DND-41 (cell line): ENCODE results near the gene MCAT.

Experiments
- ATAC-seq: fragments of 200-7000 bp; cut with Tn5 transposase; 3 replicates; pipeline ENCODE4 v1.9.1; 2021; ENCODE audit warnings: low read depth; ENCODE audit not compliant: insufficient read depth
- DNase-seq: peaks from one replicate; pipeline ENCODE4 v3.0.0-alpha.2; 2020
- H2AFZ ChIP-seq: 2 replicates; pipeline ENCODE4 v1.6.0; 2012; ENCODE audit warnings: low read depth, low read length
- H3K27ac ChIP-seq: 2 replicates; pipeline ENCODE4 v1.5.1; 2012; ENCODE audit warnings: low read length, inconsistent platforms
- H3K27me3 ChIP-seq: fragments of 200-600 bp; sonication (generic); 2 replicates; pipeline ENCODE4 v1.6.0; 2012; ENCODE audit warnings: low read length, mild to moderate bottlenecking, inconsistent platforms; ENCODE audit not compliant: insufficient read depth, poor library complexity
- H3K36me3 ChIP-seq: 2 replicates; pipeline ENCODE4 v1.5.1; 2012; ENCODE audit warnings: low read length, inconsistent platforms; ENCODE audit not compliant: insufficient read depth
- H3K4me1 ChIP-seq: 2 replicates; pipeline ENCODE4 v1.5.1; 2012; ENCODE audit warnings: mild to moderate bottlenecking, low read length; ENCODE audit not compliant: insufficient read depth
- H3K4me2 ChIP-seq: 2 replicates; pipeline ENCODE4 v1.6.0; 2012; ENCODE audit warnings: mild to moderate bottlenecking, moderate library complexity, low read length, inconsistent platforms; ENCODE audit not compliant: insufficient read depth
- H3K4me3 ChIP-seq, 2 experiments: fragments of 200-600 bp in 1 of 2; shearing (Covaris generic) in 1 of 2; 2 replicates each; pipeline ENCODE4 v1.5.1; 2012 to 2016; ENCODE audit warnings: inconsistent platforms in 2 of 2, low read length in 2 of 2, mild to moderate bottlenecking in 2 of 2, low read depth in 1 of 2, moderate library complexity in 1 of 2
- H3K79me2 ChIP-seq: 2 replicates; pipeline ENCODE4 v1.6.0; 2012; ENCODE audit warnings: low read length, inconsistent platforms; ENCODE audit not compliant: insufficient read depth
- H3K9ac ChIP-seq: 2 replicates; pipeline ENCODE4 v1.6.0; 2012; ENCODE audit warnings: low read depth, mild to moderate bottlenecking, inconsistent platforms, low read length, moderate library complexity
- H3K9me3 ChIP-seq: 2 replicates; pipeline ENCODE4 v1.5.1; 2012; ENCODE audit warnings: low read length, moderate library complexity, mild to moderate bottlenecking, inconsistent platforms; ENCODE audit not compliant: insufficient read depth, severe bottlenecking
- H4K20me1 ChIP-seq: 2 replicates; pipeline ENCODE4 v1.6.0; 2012; ENCODE audit warnings: low read length; ENCODE audit not compliant: insufficient read depth
- CTCF ChIP-seq: IDR thresholded peaks from 2 replicates; pipeline ENCODE4 v1.5.1; 2012; ENCODE audit warnings: borderline replicate concordance, low read length, moderate library complexity, mild to moderate bottlenecking; ENCODE audit not compliant: poor library complexity, severe bottlenecking; ENCODE audit errors: extremely low read depth
- EZH2 ChIP-seq: IDR thresholded peaks from 3 replicates; pipeline ENCODE4 v1.6.1; 2012; ENCODE audit warnings: borderline replicate concordance, low read depth, mild to moderate bottlenecking, moderate library complexity, low read length, inconsistent platforms; ENCODE audit not compliant: severe bottlenecking

MCAT gene

GRCh38 chr22:43090130-43090789 lies 52.9 kb downstream of the MCAT start:
- H3K4me1 ChIP-seq, result peaks cover 16% of the 10 kb centered on the region
- TF ChIP-seq EZH2, result no peak
- TF ChIP-seq CTCF, result peak; percentile 70
- DNase-seq, result peak; percentile 61
- no peak overlapping the region for H3K27ac ChIP-seq
- no peaks in the 10 kb centered on the region for H3K27me3 ChIP-seq
- no peak overlapping the region; a peak in 1 of 4 replicates for H3K4me3 ChIP-seq
- peaks cover 3% of the 10 kb centered on the region; the same call in 1 of the 2 replicates for H3K79me2 ChIP-seq
- H4K20me1 ChIP-seq, result no peaks in the 10 kb centered on the region
- H3K36me3 ChIP-seq, result no peaks in the 10 kb centered on the region
- no peaks in the 10 kb centered on the region for H3K9me3 ChIP-seq
- H2AFZ ChIP-seq, result peak overlapping the region; percentile 59; the same call in 1 of the 2 replicates
- peak overlapping the region; percentile 70; the same call in 1 of the 2 replicates for H3K4me2 ChIP-seq
- no peak overlapping the region for H3K9ac ChIP-seq
- ATAC-seq, result peak; percentile 27

GRCh38 chr22:43088984-43089717 lies 54.0 kb downstream of the MCAT start, which contains the start of gene TTLL1:
TTLL1 (minus strand) TSS chr22:43089391; CDS start chr22:43075586, 13,805 bp downstream.
- DNase-seq (peak; percentile 93), ATAC-seq (peak; percentile 96)
- Histone ChIP-seq H3K4me3 (peak within 1 kb of the TSS; percentile 24 to 64; a peak in 3 of 4 replicates), H3K27me3 (no peaks in the 10 kb centered on the region), H3K9me3 (no peaks in the 10 kb centered on the region), H3K9ac (peak within 1 kb of the TSS; percentile 51), H3K27ac (peak within 1 kb of the TSS; percentile 77), H3K4me1 (peaks cover 16% of the 10 kb centered on the region), H3K4me2 (peak within 1 kb of the TSS; percentile 70), H2AFZ (peak within 1 kb of the TSS; percentile 94), H3K36me3 (no peaks in the 10 kb centered on the region), H4K20me1 (no peaks in the 10 kb centered on the region), H3K79me2 (peaks cover 3% of the 10 kb centered on the region; the same call in 1 of the 2 replicates)
- TF ChIP-seq EZH2 (no peak), CTCF (no peak)

- DNase-seq, result no peak
- H3K36me3 ChIP-seq, result no peaks in the 10 kb centered on the region
- no peaks in the 10 kb centered on the region for H4K20me1 ChIP-seq
- peak overlapping the region; percentile 51 for H3K9ac ChIP-seq
- H3K79me2 ChIP-seq, result peaks cover 3% of the 10 kb centered on the region; the same call in 1 of the 2 replicates
- peaks cover 16% of the 10 kb centered on the region for H3K4me1 ChIP-seq
- ATAC-seq, result no peak
- H3K9me3 ChIP-seq, result no peaks in the 10 kb centered on the region
- H3K27ac ChIP-seq, result peak overlapping the region; percentile 57
- no peak for TF ChIP-seq CTCF
- no peak for TF ChIP-seq EZH2
- H3K4me2 ChIP-seq, result peak overlapping the region; percentile 70
- no peaks in the 10 kb centered on the region for H3K27me3 ChIP-seq
- peak overlapping the region; percentile 24 to 64; a peak in 3 of 4 replicates for H3K4me3 ChIP-seq
- peak overlapping the region; percentile 87 for H2AFZ ChIP-seq
Observed at GRCh38 chr22:43088627-43088983, 54.6 kb downstream of the MCAT start.
